PFSK-1 (cell line): Measurements from ENCODE around the gene ECE2.

ENCODE experiments used
- FOXP2 ChIP-seq: optimal IDR thresholded peaks from 2 replicates; pipeline ENCODE3; 2011; ENCODE audit warnings: borderline replicate concordance, control low read depth, inconsistent platforms; ENCODE audit not compliant: insufficient read depth; ENCODE audit errors: extremely low read length, extremely low read depth
- POLR2AphosphoS5 ChIP-seq: IDR thresholded peaks from 2 replicates; pipeline ENCODE4 v1.6.1; 2012; ENCODE audit warnings: low read depth, mild to moderate bottlenecking, control low read depth, low read length, moderate library complexity
- REST ChIP-seq, 2 experiments: IDR thresholded peaks; 2 replicates each; pipeline versions ENCODE4 v1.6.1 to v1.8.0; 2011 to 2012; ENCODE audit warnings: low read depth in 2 of 2, low read length in 2 of 2, control low read depth in 1 of 2, inconsistent platforms in 1 of 2, mild to moderate bottlenecking in 1 of 2, moderate library complexity in 1 of 2; ENCODE audit not compliant: insufficient read depth in 1 of 2
- SIN3A ChIP-seq: IDR thresholded peaks from 2 replicates; pipeline ENCODE4 v1.6.1; 2012; ENCODE audit warnings: mild to moderate bottlenecking, low read length, moderate library complexity, borderline replicate concordance; ENCODE audit not compliant: insufficient read depth
- TAF1 ChIP-seq: IDR thresholded peaks from 2 replicates; pipeline ENCODE4 v1.6.1; 2012; ENCODE audit warnings: low read length, control low read depth, borderline replicate concordance; ENCODE audit not compliant: insufficient read depth

Gene ECE2

DNA sequence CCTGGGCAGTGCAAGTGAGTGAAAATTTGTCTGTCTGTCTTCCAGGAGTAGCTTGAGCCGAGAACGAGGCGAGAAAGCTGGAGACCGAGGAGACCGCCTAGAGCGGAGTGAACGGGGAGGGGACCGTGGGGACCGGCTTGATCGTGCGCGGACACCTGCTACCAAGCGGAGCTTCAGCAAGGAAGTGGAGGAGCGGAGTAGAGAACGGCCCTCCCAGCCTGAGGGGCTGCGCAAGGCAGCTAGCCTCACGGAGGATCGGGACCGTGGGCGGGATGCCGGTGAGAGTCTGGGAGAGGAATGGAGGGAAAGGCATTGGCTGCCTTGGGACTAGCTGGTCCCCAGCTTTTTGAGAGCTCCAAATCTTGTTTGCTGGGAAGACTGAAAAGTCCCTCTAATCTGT is 51.3 kb downstream of the ECE2 start:
- TF ChIP-seq REST (IDR thresholded peaks at IDR 0.05; ENCODE audit: insufficient read depth in 1 of 2, low read depth in 2 of 2, low read length in 2 of 2): no peak
- no peak for TF ChIP-seq SIN3A
- no peak for TF ChIP-seq TAF1
- no peak for TF ChIP-seq POLR2AphosphoS5
- TF ChIP-seq FOXP2: no peak

DNA sequence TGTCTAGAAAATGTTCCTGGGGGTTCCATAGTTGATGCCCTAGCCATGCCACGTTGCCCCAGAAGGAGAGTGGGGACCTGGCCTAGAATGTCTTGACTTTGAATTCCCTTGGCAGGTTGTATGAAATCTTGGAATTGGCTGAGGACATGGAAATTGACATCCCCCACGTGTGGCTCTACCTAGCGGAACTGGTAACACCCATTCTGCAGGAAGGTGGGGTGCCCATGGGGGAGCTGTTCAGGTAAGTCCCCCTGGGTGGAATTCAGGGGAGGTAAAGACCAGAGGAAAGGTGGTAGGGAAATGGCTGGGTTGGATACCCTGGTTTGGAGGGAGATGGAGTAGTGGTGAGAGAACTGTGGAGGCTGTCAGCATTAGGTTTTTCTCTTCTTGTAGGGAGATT is 52.7 kb downstream of the ECE2 start:
- TF ChIP-seq TAF1 (no peak), SIN3A (no peak), POLR2AphosphoS5 (no peak), REST (IDR thresholded peaks at IDR 0.05; ENCODE audit: insufficient read depth in 1 of 2, low read depth in 2 of 2, low read length in 2 of 2) (no peak), FOXP2 (no peak)

- no peak for TF ChIP-seq FOXP2
- no peak for TF ChIP-seq SIN3A
- no peak for TF ChIP-seq TAF1
- no peak for TF ChIP-seq REST (IDR thresholded peaks at IDR 0.05; ENCODE audit: insufficient read depth in 1 of 2, low read depth in 2 of 2, low read length in 2 of 2)
- no peak; the same call in 1 of the 2 replicates for TF ChIP-seq POLR2AphosphoS5
Observed at GRCh38 chr3:184332370-184333090, 56.7 kb downstream of the ECE2 start.

DNA sequence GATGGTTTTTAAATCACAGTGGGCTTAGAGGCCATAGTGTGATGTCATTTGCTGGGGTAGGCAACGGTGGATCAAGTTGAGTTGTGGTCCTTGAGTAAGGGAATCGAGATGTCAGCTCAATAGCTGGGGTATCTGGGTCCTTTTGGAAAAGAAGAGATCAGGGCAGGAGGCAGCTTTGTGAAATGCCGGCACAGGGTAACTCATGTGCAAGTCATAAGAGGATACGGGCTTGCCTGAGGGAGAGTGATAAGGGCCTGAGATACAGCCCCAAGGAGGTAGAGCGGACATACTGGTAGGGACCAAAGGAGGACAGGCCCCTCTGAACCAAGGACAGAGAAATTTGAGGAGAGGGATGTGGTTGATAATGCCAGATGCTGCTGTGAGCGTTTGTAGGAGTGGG is 57.4 kb downstream of the ECE2 start:
- no peak for TF ChIP-seq REST (IDR thresholded peaks at IDR 0.05; ENCODE audit: insufficient read depth in 1 of 2, low read depth in 2 of 2, low read length in 2 of 2)
- no peak for TF ChIP-seq POLR2AphosphoS5
- TF ChIP-seq FOXP2: no peak
- no peak for TF ChIP-seq SIN3A
- no peak for TF ChIP-seq TAF1
